Neural cell (in vitro differentiated cells): Measurements from ENCODE around the gene DCAF5. TPM values are rescaled to one million over a fixed set of nuclear protein-coding genes. Genes with fewer than 3 reads are reported as not detected.

Experiments
- H2AFZ ChIP-seq: fragments of 200-600, 300-800 bp; sonication (generic), shearing (Covaris generic); 2 replicates; pipeline ENCODE4 v1.6.0; 2014; ENCODE audit warnings: low read depth, mild to moderate bottlenecking, antibody characterized with exemption, low read length, moderate library complexity
- H3F3A ChIP-seq: fragments of 200-600 bp; shearing (Covaris generic); 2 replicates; pipeline ENCODE4 v1.6.1; 2016; ENCODE audit warnings: mild to moderate bottlenecking, moderate library complexity, mixed read lengths, antibody characterized with exemption, low read length; ENCODE audit not compliant: insufficient read depth, poor library complexity, severe bottlenecking
- H3K27ac ChIP-seq: fragments of 200-600, 300-800 bp; sonication (generic), shearing (Covaris generic); 2 replicates; pipeline ENCODE4 v1.5.1; 2014; ENCODE audit warnings: mild to moderate bottlenecking, low read length, moderate library complexity
- H3K27me3 ChIP-seq: fragments of 300-800, 200-600 bp; sonication (generic), shearing (Covaris generic); 2 replicates; pipeline ENCODE4 v1.6.0; 2014; ENCODE audit warnings: mild to moderate bottlenecking, low read depth, low read length, moderate library complexity; ENCODE audit not compliant: insufficient read depth
- H3K36me3 ChIP-seq: fragments of 300-800, 200-600 bp; sonication (generic), shearing (Covaris generic); 2 replicates; pipeline ENCODE4 v1.5.1; 2014; ENCODE audit warnings: mild to moderate bottlenecking, antibody characterized with exemption, low read length, moderate library complexity; ENCODE audit not compliant: insufficient read depth
- H3K4me2 ChIP-seq: fragments of 300-800, 200-600 bp; sonication (generic), shearing (Covaris generic); 2 replicates; pipeline ENCODE4 v1.6.0; 2014; ENCODE audit warnings: mild to moderate bottlenecking, low read length
- H3K4me3 ChIP-seq: fragments of 300-800, 200-600 bp; sonication (generic), shearing (Covaris generic); 2 replicates; pipeline ENCODE4 v1.5.1; 2014; ENCODE audit warnings: mild to moderate bottlenecking, low read length, moderate library complexity
- H3K79me2 ChIP-seq: fragments of 200-600 bp; shearing (Covaris generic); replicated peaks from 2 replicates; pipeline ENCODE4 v1.6.0; 2014; ENCODE audit warnings: mild to moderate bottlenecking, low read length, moderate library complexity; ENCODE audit not compliant: insufficient read depth
- H3K9ac ChIP-seq: fragments of 300-800, 200-600 bp; sonication (generic), shearing (Covaris generic); 2 replicates; pipeline ENCODE4 v1.6.1; 2016; ENCODE audit warnings: mild to moderate bottlenecking, low read length, mixed read lengths
- H3K9me2 ChIP-seq: fragments of 200-600 bp; shearing (Covaris generic); 2 replicates; pipeline ENCODE4 v1.6.1; 2016; ENCODE audit warnings: mild to moderate bottlenecking, low read length, mixed read lengths; ENCODE audit not compliant: insufficient read depth
- H3K9me3 ChIP-seq: fragments of 200-600, 300-800 bp; sonication (generic), shearing (Covaris generic); 2 replicates; pipeline ENCODE4 v1.6.1; 2016; ENCODE audit warnings: mild to moderate bottlenecking, mixed run types, low read length, moderate library complexity, mixed read lengths
- H4K20me1 ChIP-seq: fragments of 200-600 bp; shearing (Covaris generic); 2 replicates; pipeline ENCODE4 v1.6.1; 2016; ENCODE audit warnings: mild to moderate bottlenecking, mixed run types; ENCODE audit not compliant: insufficient read depth
- EP300 ChIP-seq: fragments of 450-650 bp; conservative IDR thresholded peaks from 2 replicates; pipeline ENCODE4 v1.6.1; 2014; ENCODE audit warnings: antibody characterized with exemption, mild to moderate bottlenecking, moderate library complexity; ENCODE audit not compliant: poor library complexity, severe bottlenecking
- EZH2 ChIP-seq: fragments of 200-600, 300-800 bp; shearing (Covaris generic), sonication (generic); IDR thresholded peaks from 2 replicates; pipeline ENCODE4 v1.6.1; 2014; ENCODE audit warnings: antibody characterized with exemption, low read length, borderline replicate concordance, mild to moderate bottlenecking; ENCODE audit not compliant: insufficient read depth, poor library complexity, severe bottlenecking
- MXI1 ChIP-seq: fragments of 450-650 bp; conservative IDR thresholded peaks from 2 replicates; pipeline ENCODE4 v1.6.1; 2014; ENCODE audit warnings: antibody characterized with exemption, mild to moderate bottlenecking; ENCODE audit not compliant: poor library complexity, severe bottlenecking
- POLR2AphosphoS5 ChIP-seq: IDR thresholded peaks from 2 replicates; pipeline ENCODE4 v1.6.1; 2012
- RAD21 ChIP-seq: fragments of 450-650 bp; conservative IDR thresholded peaks from 2 replicates; pipeline ENCODE4 v1.6.1; 2014; ENCODE audit warnings: antibody characterized with exemption, mild to moderate bottlenecking, moderate library complexity
- REST ChIP-seq: IDR thresholded peaks from 2 replicates; pipeline ENCODE4 v1.6.1; 2012; ENCODE audit warnings: borderline replicate concordance
- SMC3 ChIP-seq: fragments of 450-650 bp; conservative IDR thresholded peaks from 2 replicates; pipeline ENCODE4 v1.6.1; 2014; ENCODE audit warnings: antibody characterized with exemption, mild to moderate bottlenecking, moderate library complexity; ENCODE audit not compliant: poor library complexity
- TAF1 ChIP-seq: IDR thresholded peaks from 2 replicates; pipeline ENCODE4 v1.6.1; 2012; ENCODE audit warnings: low read depth
- polyA plus RNA-seq: library from polyadenylated mRNA; depleted of rRNA; stranded (reverse); fragments of >200 nt; gene quantifications from 2 replicates; pipeline ENCODE4 v1.2.3, GENCODE V29; 2014
- TF ChIP-seq, protein P1 (sequence below): fragments of 450-650 bp; IDR thresholded peaks from 2 replicates; pipeline ENCODE4 v1.5.1; 2014; ENCODE audit warnings: antibody characterized with exemption, mild to moderate bottlenecking, moderate library complexity; ENCODE audit not compliant: poor library complexity, severe bottlenecking

The DCAF5 gene
- polyA plus RNA-seq, 1 donor from 2014 or later: 33.5 TPM

- Histone ChIP-seq H3K4me3 (no peak overlapping the region), H3K79me2 (no peaks in the 10 kb centered on the region), H3K27me3 (no peaks in the 10 kb centered on the region), H3K36me3 (peaks cover 4% of the 10 kb centered on the region), H2AFZ (no peak overlapping the region), H3K9ac (no peak overlapping the region), H4K20me1 (no peaks in the 10 kb centered on the region), H3K9me2 (no peaks in the 10 kb centered on the region), H3K27ac (no peak overlapping the region), H3K4me2 (no peak overlapping the region), H3K9me3 (no peaks in the 10 kb centered on the region), H3F3A (no peaks in the 10 kb centered on the region)
- TF ChIP-seq TAF1: no peak
- TF ChIP-seq, protein P1, sequence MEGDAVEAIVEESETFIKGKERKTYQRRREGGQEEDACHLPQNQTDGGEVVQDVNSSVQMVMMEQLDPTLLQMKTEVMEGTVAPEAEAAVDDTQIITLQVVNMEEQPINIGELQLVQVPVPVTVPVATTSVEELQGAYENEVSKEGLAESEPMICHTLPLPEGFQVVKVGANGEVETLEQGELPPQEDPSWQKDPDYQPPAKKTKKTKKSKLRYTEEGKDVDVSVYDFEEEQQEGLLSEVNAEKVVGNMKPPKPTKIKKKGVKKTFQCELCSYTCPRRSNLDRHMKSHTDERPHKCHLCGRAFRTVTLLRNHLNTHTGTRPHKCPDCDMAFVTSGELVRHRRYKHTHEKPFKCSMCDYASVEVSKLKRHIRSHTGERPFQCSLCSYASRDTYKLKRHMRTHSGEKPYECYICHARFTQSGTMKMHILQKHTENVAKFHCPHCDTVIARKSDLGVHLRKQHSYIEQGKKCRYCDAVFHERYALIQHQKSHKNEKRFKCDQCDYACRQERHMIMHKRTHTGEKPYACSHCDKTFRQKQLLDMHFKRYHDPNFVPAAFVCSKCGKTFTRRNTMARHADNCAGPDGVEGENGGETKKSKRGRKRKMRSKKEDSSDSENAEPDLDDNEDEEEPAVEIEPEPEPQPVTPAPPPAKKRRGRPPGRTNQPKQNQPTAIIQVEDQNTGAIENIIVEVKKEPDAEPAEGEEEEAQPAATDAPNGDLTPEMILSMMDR: no peak
- TF ChIP-seq RAD21: no peak
- TF ChIP-seq EZH2: no peak
- no peak for TF ChIP-seq REST
- TF ChIP-seq SMC3: no peak
- no peak for TF ChIP-seq EP300
- no peak for TF ChIP-seq POLR2AphosphoS5
- no peak for TF ChIP-seq MXI1
These were observed 88.3 kb downstream of the DCAF5 start for GRCh38 chr14:69064596-69064995.

- H2AFZ ChIP-seq: no peak overlapping the region
These were observed 93.0 kb downstream of the DCAF5 start for GRCh38 chr14:69059658-69060623.

More at GRCh38 chr14:69059658-69060623, 93.0 kb downstream of the DCAF5 start:
- H3K79me2 ChIP-seq: no peaks in the 10 kb centered on the region
- no peaks in the 10 kb centered on the region for H3F3A ChIP-seq
- no peak overlapping the region for H3K4me2 ChIP-seq
- TF ChIP-seq SMC3: no peak
- no peaks in the 10 kb centered on the region for H4K20me1 ChIP-seq
- no peaks in the 10 kb centered on the region for H3K27me3 ChIP-seq
- H3K9me3 ChIP-seq: no peaks in the 10 kb centered on the region
- H3K9ac ChIP-seq: no peak overlapping the region
- no peak overlapping the region for H3K4me3 ChIP-seq
- no peak overlapping the region for H3K27ac ChIP-seq
- peaks cover 4% of the 10 kb centered on the region for H3K36me3 ChIP-seq
- H3K9me2 ChIP-seq: no peaks in the 10 kb centered on the region
